ENCODE results near the gene CCDC40. TPM values are rescaled to one million over a fixed set of nuclear protein-coding genes. Genes with fewer than 3 reads are reported as not detected.

The CCDC40 gene
- total and polyA plus RNA-seq, 2 of the 13 experiments (the other 11 are each of a cell fraction or from before 2014, with no cell fraction given), result 4.1 to 5.5 TPM

DNA sequence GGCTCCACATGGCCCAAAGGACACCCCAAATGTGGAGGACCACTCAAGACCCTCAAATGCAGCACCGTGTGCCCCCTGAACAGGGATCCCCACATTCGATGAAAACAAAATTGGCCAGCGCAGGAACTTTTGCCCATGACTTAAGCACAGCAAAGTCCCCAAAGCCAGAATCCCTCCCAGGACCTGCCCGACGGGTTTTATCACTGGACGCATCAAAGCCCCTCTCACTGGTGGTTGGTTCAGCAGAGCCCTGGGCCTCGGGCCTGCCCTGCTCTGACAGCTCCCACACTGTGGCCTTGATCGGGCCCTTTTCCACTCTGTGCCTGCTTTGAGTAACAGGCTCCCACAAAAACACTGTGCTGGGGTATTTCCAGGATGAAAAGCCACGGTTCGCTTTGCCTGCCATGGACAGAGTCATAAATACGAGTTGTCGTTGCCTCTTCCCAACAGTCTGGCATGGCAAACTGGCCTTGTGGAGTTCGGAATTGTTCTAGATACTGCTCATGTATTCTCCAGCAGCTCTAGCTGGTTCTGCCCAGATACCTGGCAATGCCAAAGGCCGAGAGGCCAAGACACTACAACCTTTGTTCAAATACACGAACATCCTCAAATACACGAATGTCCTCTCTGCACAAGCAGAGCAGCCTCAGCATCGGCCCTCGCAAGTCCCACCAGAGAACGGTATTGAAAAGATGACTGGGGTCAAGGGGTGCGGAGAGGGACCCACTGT is 47.2 kb upstream of the CCDC40 start (continued):
- TF ChIP-seq ZNF562 (CRISPR knock-in tag; IDR thresholded peaks at IDR 0.05; ENCODE audit: borderline replicate concordance) (no peak), SMC3 (IDR thresholded peaks at IDR 0.05; ENCODE audit: low read length) (no peak), ISL2 (CRISPR knock-in tag; IDR thresholded peaks at IDR 0.05) (no peak), HDAC6 (IDR thresholded peaks at IDR 0.05; ENCODE audit: low read depth, low read length) (no peak), CC2D1A (CRISPR knock-in tag; IDR thresholded peaks at IDR 0.05) (no peak), XRCC5 (optimal IDR thresholded peaks at IDR 0.05; ENCODE audit: low read length) (peak; percentile 7), ZNF510 (CRISPR knock-in tag; IDR thresholded peaks at IDR 0.05; ENCODE audit: low read depth) (no peak), GZF1 (CRISPR knock-in tag; IDR thresholded peaks at IDR 0.05) (no peak), STAG1 (CRISPR knock-in tag; IDR thresholded peaks at IDR 0.05) (no peak), ZBTB21 (CRISPR knock-in tag; IDR thresholded peaks at IDR 0.05) (no peak), KAT7 (CRISPR knock-in tag; IDR thresholded peaks at IDR 0.05; ENCODE audit: borderline replicate concordance) (0 out of 2 replicates have a peak, but pooled peaks have one; percentile 8), ZNF121 (CRISPR knock-in tag; IDR thresholded peaks at IDR 0.05) (no peak), HES4 (CRISPR knock-in tag; IDR thresholded peaks at IDR 0.05; ENCODE audit: borderline replicate concordance) (no peak), ZFP41 (CRISPR knock-in tag; IDR thresholded peaks at IDR 0.05; ENCODE audit: borderline replicate concordance) (no peak), SSRP1 (CRISPR knock-in tag; IDR thresholded peaks at IDR 0.05) (0 out of 2 replicates have a peak, but pooled peaks have one; percentile 53), SETDB1 (CRISPR knock-in tag; IDR thresholded peaks at IDR 0.05; ENCODE audit: borderline replicate concordance) (no peak), EHMT2 (IDR thresholded peaks at IDR 0.05; ENCODE audit: borderline replicate concordance, low read depth, low read length) (no peak)
- TF ChIP-seq, protein P1, sequence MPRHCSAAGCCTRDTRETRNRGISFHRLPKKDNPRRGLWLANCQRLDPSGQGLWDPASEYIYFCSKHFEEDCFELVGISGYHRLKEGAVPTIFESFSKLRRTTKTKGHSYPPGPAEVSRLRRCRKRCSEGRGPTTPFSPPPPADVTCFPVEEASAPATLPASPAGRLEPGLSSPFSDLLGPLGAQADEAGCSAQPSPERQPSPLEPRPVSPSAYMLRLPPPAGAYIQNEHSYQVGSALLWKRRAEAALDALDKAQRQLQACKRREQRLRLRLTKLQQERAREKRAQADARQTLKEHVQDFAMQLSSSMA (CRISPR knock-in tag; IDR thresholded peaks at IDR 0.05), result no peak
- TF ChIP-seq, protein P2, sequence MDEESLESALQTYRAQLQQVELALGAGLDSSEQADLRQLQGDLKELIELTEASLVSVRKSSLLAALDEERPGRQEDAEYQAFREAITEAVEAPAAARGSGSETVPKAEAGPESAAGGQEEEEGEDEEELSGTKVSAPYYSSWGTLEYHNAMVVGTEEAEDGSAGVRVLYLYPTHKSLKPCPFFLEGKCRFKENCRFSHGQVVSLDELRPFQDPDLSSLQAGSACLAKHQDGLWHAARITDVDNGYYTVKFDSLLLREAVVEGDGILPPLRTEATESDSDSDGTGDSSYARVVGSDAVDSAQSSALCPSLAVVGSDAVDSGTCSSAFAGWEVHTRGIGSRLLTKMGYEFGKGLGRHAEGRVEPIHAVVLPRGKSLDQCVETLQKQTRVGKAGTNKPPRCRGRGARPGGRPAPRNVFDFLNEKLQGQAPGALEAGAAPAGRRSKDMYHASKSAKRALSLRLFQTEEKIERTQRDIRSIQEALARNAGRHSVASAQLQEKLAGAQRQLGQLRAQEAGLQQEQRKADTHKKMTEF (CRISPR knock-in tag; IDR thresholded peaks at IDR 0.05), result no peak
- TF ChIP-seq, protein P3, sequence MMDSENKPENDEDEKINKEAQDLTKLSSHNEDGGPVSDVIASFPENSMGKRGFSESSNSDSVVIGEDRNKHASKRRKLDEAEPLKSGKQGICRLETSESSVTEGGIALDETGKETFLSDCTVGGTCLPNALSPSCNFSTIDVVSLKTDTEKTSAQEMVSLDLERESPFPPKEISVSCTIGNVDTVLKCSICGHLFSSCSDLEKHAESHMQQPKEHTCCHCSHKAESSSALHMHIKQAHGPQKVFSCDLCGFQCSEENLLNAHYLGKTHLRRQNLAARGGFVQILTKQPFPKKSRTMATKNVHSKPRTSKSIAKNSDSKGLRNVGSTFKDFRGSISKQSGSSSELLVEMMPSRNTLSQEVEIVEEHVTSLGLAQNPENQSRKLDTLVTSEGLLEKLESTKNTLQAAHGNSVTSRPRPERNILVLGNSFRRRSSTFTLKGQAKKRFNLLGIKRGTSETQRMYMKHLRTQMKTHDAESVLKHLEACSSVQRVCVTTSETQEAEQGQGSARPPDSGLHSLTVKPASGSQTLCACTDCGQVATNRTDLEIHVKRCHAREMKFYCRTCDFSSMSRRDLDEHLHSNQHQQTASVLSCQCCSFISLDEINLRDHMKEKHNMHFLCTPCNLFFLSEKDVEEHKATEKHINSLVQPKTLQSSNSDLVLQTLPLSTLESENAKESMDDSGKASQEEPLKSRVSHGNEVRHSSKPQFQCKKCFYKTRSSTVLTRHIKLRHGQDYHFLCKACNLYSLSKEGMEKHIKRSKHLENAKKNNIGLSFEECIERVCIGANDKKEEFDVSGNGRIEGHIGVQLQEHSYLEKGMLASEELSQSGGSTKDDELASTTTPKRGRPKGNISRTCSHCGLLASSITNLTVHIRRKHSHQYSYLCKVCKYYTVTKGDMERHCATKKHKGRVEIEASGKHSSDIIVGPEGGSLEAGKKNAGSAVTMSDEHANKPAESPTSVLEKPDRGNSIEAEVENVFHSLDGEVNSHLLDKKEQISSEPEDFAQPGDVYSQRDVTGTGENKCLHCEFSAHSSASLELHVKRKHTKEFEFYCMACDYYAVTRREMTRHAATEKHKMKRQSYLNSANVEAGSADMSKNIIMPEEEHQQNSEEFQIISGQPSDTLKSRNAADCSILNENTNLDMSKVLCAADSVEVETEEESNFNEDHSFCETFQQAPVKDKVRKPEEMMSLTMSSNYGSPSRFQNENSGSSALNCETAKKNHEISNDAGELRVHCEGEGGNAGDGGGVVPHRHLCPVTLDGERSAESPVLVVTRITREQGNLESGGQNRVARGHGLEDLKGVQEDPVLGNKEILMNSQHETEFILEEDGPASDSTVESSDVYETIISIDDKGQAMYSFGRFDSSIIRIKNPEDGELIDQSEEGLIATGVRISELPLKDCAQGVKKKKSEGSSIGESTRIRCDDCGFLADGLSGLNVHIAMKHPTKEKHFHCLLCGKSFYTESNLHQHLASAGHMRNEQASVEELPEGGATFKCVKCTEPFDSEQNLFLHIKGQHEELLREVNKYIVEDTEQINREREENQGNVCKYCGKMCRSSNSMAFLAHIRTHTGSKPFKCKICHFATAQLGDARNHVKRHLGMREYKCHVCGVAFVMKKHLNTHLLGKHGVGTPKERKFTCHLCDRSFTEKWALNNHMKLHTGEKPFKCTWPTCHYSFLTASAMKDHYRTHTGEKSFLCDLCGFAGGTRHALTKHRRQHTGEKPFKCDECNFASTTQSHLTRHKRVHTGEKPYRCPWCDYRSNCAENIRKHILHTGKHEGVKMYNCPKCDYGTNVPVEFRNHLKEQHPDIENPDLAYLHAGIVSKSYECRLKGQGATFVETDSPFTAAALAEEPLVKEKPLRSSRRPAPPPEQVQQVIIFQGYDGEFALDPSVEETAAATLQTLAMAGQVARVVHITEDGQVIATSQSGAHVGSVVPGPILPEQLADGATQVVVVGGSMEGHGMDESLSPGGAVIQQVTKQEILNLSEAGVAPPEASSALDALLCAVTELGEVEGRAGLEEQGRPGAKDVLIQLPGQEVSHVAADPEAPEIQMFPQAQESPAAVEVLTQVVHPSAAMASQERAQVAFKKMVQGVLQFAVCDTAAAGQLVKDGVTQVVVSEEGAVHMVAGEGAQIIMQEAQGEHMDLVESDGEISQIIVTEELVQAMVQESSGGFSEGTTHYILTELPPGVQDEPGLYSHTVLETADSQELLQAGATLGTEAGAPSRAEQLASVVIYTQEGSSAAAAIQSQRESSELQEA (CRISPR knock-in tag; IDR thresholded peaks at IDR 0.05; ENCODE audit: not compliant biosample characterization), result peak; percentile 19
